ENCODE results near the gene TRIM61.

- TF ChIP-seq CHD2 (IDR thresholded peaks at IDR 0.05; ENCODE audit: low read length, partially characterized antibody) (no peak), CTCF (IDR thresholded peaks at IDR 0.05) (no peak), RARB (CRISPR knock-in tag; IDR thresholded peaks at IDR 0.05) (no peak), MYC (IDR thresholded peaks at IDR 0.05; ENCODE audit: borderline replicate concordance, low read length) (no peak), CBX8 (IDR thresholded peaks at IDR 0.05) (no peak), POLR2A (IDR thresholded peaks at IDR 0.05; ENCODE audit: low read length) (no peak)
- TF ChIP-seq, protein P1, sequence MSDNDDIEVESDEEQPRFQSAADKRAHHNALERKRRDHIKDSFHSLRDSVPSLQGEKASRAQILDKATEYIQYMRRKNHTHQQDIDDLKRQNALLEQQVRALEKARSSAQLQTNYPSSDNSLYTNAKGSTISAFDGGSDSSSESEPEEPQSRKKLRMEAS (IDR thresholded peaks at IDR 0.05): no peak
Observed at GRCh38 chr4:164931551-164932324, 45.7 kb downstream of the TRIM61 start.

Measured in A549 (cell line).